AG10803 (cell line): Measurements from ENCODE around the gene SLC9A3.

Experiments
- DNase-seq: peaks from one replicate; pipeline ENCODE4 v3.0.0; 2010; ENCODE audit warnings: low read depth
- H3K4me3 ChIP-seq: 2 replicates; pipeline ENCODE4 v1.5.1; 2011; ENCODE audit warnings: mild to moderate bottlenecking, low read length, control low read depth
- TF ChIP-seq, protein P1 (sequence below): conservative IDR thresholded peaks from 2 replicates; pipeline ENCODE4 v1.5.1; 2011; ENCODE audit warnings: mild to moderate bottlenecking, low read length, control low read depth, inconsistent platforms

SLC9A3 gene

DNA sequence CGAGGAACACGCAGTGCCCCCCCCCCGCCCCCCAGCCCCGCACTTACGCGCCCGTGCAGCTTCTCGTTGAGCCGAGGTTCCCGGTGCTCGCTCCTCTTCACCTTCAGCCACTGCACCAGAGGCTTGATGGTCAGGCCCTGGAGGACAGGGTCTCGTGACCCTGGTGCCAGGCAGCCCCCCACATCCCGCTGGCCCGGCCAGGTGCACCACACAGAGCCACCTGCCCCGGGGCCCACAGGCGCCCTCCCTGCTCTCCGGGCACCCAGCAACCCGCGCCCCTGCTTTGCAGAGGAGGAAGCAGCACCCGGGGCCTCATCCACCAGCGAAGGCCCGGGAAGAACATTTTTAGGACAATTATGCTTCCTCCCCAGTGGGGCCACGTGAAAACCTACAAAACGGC, 42.2 kb downstream of the SLC9A3 start:
- H3K4me3 ChIP-seq, result no peak overlapping the region
- TF ChIP-seq, protein P1, sequence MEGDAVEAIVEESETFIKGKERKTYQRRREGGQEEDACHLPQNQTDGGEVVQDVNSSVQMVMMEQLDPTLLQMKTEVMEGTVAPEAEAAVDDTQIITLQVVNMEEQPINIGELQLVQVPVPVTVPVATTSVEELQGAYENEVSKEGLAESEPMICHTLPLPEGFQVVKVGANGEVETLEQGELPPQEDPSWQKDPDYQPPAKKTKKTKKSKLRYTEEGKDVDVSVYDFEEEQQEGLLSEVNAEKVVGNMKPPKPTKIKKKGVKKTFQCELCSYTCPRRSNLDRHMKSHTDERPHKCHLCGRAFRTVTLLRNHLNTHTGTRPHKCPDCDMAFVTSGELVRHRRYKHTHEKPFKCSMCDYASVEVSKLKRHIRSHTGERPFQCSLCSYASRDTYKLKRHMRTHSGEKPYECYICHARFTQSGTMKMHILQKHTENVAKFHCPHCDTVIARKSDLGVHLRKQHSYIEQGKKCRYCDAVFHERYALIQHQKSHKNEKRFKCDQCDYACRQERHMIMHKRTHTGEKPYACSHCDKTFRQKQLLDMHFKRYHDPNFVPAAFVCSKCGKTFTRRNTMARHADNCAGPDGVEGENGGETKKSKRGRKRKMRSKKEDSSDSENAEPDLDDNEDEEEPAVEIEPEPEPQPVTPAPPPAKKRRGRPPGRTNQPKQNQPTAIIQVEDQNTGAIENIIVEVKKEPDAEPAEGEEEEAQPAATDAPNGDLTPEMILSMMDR, result no peak
- DNase-seq, result no peak

DNA sequence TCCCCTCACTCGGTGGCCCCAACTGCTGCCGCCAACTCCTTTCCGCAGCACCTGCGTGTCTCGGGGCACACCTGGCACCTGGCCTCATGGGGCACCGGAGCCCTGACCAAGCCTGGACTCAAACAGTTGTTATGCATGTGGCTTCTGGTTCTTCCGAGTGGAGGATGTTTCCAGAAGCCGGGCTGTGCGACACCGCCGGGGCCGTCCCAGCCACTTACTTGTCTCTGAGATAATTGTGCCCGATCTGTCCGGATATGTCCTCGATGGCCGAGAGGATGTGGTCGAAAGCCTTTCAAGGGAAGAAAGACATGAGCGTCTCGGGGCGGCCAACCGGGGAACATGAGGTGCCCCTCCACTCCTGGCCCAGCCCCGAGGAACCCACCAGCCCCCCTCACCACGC, 42.9 kb downstream of the SLC9A3 start:
- TF ChIP-seq, protein P1, result no peak
- H3K4me3 ChIP-seq, result no peak overlapping the region
- no peak for DNase-seq

DNA sequence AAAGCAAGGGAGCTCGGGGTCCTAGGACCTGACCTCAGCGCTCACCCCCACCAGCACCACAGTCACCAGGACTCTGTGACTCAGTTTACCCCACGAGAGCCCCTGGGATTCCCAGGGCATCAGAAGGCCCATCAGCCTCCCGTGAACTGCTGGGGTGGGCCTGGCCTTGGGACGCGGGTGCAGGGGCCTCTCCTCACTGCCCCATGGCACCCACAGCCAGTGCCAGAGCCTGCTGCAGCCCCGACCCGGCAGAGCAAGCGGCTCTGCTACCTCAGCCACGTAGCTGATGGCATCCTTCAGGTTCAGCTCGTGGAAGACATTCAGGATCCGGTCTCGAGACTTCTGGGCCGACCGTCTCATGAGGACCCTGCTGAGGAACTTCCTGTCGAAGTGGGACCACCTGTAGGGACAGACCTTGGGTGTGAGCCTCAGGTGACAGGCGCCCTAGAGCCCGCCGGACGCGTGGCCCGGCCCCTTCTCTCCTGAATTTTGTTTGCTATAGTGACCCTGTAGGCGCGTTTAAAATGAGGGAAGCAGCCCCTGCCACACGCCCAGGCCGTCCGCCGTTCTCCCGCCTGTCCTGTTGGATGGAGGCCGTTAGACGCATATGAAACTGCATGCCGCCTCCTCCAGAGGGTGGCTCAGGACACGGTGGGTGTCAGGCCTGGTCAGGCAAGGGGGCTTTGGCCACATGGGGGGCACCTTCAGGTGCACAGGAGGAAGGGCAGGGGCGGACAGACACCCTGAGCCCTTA, 44.5 kb downstream of the SLC9A3 start:
- no peak overlapping the region for H3K4me3 ChIP-seq
- TF ChIP-seq, protein P1, result no peak
- DNase-seq, result no peak

DNA sequence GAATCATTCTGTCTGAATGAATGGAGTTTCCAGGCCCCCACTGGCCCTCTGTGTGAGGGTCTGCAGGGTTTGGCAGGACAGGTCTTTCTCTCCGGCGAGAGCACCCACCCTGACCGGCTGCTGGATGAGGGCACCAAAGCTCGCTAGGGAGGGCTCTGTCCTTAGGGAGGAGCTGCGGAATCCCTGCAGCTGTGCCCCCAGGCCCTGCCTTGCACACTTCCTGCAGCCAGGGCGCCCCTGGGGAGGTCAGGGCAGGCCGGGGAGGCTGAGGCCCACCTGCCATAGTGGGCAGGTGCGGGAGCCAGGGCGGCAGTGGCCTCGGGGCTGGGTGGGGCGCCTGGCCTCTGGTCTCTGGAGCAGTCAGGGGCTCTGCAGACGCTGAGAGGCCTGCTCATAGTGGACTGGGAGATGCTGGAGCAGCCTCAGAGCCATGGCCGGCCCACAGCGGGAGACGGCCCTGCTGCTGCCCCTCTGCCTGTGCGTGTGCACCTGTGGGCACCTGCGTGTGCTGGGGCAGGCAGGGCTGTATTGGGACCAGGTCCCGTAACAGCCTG, 45.2 kb downstream of the SLC9A3 start:
- H3K4me3 ChIP-seq, result no peak overlapping the region
- TF ChIP-seq, protein P1, result no peak
- DNase-seq, result no peak

DNA sequence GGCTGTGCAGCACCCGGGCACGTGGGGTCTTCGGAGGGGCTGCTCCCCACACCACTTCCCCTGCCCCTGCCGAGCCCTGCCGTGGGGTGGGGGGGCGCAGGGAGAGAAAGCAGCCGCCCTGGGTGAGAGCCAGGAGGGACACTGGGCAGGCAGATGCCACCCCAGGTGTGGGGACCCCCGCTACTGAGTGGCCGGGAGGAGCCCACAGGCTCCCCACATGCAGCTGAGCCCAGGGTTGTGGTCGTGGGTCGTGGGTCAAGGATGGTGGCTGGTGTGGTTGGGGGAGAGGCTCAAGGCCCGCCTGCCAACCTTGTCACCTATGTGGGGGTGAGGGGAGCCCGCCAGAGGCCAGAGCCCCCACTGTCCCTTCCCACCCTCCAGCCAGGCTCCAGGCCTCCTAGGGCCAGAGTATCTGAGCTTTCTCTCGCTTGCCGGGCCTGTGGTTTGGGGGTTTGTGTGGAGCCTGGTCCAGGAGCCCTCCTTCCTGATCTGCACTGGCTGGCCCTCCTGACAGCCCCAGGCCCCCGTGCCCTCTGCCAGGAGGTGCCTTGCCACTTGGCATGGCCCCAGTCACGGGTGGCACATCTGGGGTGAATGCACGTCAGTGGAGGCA, 45.8 kb downstream of the SLC9A3 start:
- DNase-seq, result no peak
- no peak overlapping the region for H3K4me3 ChIP-seq
- TF ChIP-seq, protein P1, result no peak

DNA sequence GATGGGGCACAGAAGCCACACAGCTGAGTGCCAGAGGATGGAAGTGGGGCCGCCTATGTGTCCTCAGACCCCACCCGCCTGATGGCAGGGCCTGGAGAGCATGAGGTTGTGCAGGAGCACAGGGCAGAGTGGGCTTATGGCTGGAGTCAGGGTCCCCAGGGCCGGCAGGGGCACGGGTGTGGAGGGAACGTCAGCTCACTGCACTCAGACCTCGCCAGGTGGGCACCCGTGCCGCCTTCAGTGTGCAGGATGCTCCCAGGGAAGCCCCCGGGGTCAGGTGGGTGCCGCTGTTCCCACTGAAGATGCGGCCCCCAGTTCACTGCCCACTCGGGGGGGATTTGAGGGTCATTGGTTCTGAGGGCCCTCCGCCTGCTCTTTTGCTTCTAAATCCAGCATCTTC, 46.4 kb downstream of the SLC9A3 start:
- TF ChIP-seq, protein P1, result no peak
- no peak for DNase-seq

DNA sequence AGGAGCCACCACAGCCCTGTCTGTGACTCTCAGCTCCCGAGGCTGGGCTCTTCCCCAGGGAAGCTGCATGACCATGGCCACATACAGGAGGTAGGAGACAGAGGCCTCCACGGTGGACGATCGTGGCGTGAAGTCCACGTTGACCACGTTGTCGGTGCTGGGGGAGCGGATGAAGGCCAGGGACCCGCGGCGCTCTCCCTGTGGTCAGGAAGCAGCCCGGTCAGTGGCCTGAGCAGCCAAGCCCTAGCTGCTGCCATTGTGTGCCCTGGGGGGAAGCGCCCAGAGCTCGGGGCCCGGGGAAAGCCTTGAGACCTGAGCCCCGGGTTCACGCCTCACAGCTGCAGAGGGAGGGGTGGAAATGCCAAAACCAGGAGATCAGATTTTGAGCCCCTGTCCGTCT, 47.0 kb downstream of the SLC9A3 start:
- DNase-seq, result no peak
- no peak overlapping the region for H3K4me3 ChIP-seq
- TF ChIP-seq, protein P1, result no peak

More for the DNA sequence above, 46.4 kb downstream of the SLC9A3 start:
- no peak overlapping the region for H3K4me3 ChIP-seq
